GM23338 (cell line): Measurements from ENCODE around the gene ST6GALNAC3. TPM values are rescaled to one million over a fixed set of nuclear protein-coding genes. Genes with fewer than 3 reads are reported as not detected.

Experiments used
- ATAC-seq: fragments of 200-7000 bp; cut with Tn5 transposase; 3 replicates; pipeline ENCODE4 v1.9.1; 2020
- DNase-seq: peaks from one replicate; pipeline ENCODE4 v3.0.0-alpha.2; 2015; ENCODE audit warnings: low spot score
- H2AFZ ChIP-seq: fragments of 200-600 bp; sonication (generic); 2 replicates; pipeline ENCODE4 v1.8.0; 2016; ENCODE audit warnings: antibody characterized with exemption, mild to moderate bottlenecking, moderate library complexity
- H3F3A ChIP-seq: fragments of 200-600 bp; sonication (generic); replicated peaks from 2 replicates; pipeline ENCODE4 v1.8.0; 2017; ENCODE audit warnings: antibody characterized with exemption, mixed run types, low read depth
- H3K27ac ChIP-seq: fragments of 200-600 bp; sonication (generic); 2 replicates; pipeline ENCODE4 v1.6.1; 2016; ENCODE audit warnings: low read depth
- H3K27me3 ChIP-seq: fragments of 200-600 bp; sonication (generic); 2 replicates; pipeline ENCODE4 v1.8.0; 2016; ENCODE audit warnings: mild to moderate bottlenecking, mixed run types, moderate library complexity; ENCODE audit not compliant: insufficient read depth
- H3K36me3 ChIP-seq: fragments of 200-600 bp; sonication (generic); 2 replicates; pipeline ENCODE4 v1.8.0; 2016; ENCODE audit warnings: mild to moderate bottlenecking; ENCODE audit not compliant: insufficient read depth
- H3K4me1 ChIP-seq: fragments of 200-600 bp; sonication (generic); 2 replicates; pipeline ENCODE4 v1.8.0; 2016; ENCODE audit warnings: mild to moderate bottlenecking, moderate library complexity; ENCODE audit not compliant: insufficient read depth
- H3K4me2 ChIP-seq: fragments of 200-600 bp; sonication (generic); 2 replicates; pipeline ENCODE4 v1.7.1; 2017; ENCODE audit warnings: mixed run types
- H3K4me3 ChIP-seq: fragments of 200-600 bp; sonication (generic); 2 replicates; pipeline ENCODE4 v1.6.1; 2016; ENCODE audit warnings: mixed run types
- H3K79me2 ChIP-seq: fragments of 200-600 bp; sonication (generic); replicated peaks from 2 replicates; pipeline ENCODE4 v1.8.0; 2017; ENCODE audit warnings: mild to moderate bottlenecking; ENCODE audit not compliant: insufficient read depth
- H3K9me2 ChIP-seq: fragments of 200-600 bp; sonication (generic); 2 replicates; pipeline ENCODE4 v1.8.0; 2017; ENCODE audit not compliant: insufficient read depth
- H4K20me1 ChIP-seq: fragments of 200-600 bp; sonication (generic); replicated peaks from 2 replicates; pipeline ENCODE4 v1.8.0; 2017; ENCODE audit warnings: mild to moderate bottlenecking; ENCODE audit not compliant: insufficient read depth
- H3K27ac Mint-ChIP-seq: 2 replicates; pipeline ENCODE4 v1.8.0; 2020; ENCODE audit warnings: inconsistent platforms, mild to moderate bottlenecking, moderate library complexity, mixed read lengths
- H3K27me3 Mint-ChIP-seq: 3 replicates; pipeline ENCODE4 v1.8.0; 2022; ENCODE audit warnings: low read depth, mild to moderate bottlenecking, moderate library complexity, mixed read lengths, inconsistent platforms; ENCODE audit not compliant: insufficient read depth, poor library complexity
- H3K36me3 Mint-ChIP-seq: 3 replicates; pipeline ENCODE4 v1.8.0; 2021; ENCODE audit warnings: low read depth, mild to moderate bottlenecking, inconsistent platforms, moderate library complexity, mixed read lengths
- H3K4me1 Mint-ChIP-seq: 3 replicates; pipeline ENCODE4 v1.8.0; 2020; ENCODE audit warnings: mild to moderate bottlenecking, inconsistent platforms, mixed read lengths
- H3K4me3 Mint-ChIP-seq: 3 replicates; pipeline ENCODE4 v1.8.0; 2021; ENCODE audit warnings: moderate library complexity, mild to moderate bottlenecking, inconsistent platforms, mixed read lengths
- H3K9me3 Mint-ChIP-seq: 3 replicates; pipeline ENCODE4 v1.8.0; 2020; ENCODE audit warnings: moderate library complexity, mild to moderate bottlenecking, inconsistent platforms, mixed read lengths
- CREB1 ChIP-seq: fragments of 250-450 bp; sonication (Bioruptor Pico); IDR thresholded peaks from 2 replicates; pipeline ENCODE4 v1.5.0; 2020; ENCODE audit warnings: low read depth, mild to moderate bottlenecking, moderate library complexity
- CTCF ChIP-seq, 2 experiments: fragments of 200-600 bp in 1 of 2; sonication (generic) in 1 of 2; conservative IDR thresholded peaks; 2 replicates each; pipeline versions ENCODE4 v1.5.1 to v1.6.1; 2016 to 2017; ENCODE audit warnings: antibody characterized with exemption in 2 of 2, low read depth in 2 of 2, mild to moderate bottlenecking in 2 of 2, moderate library complexity in 1 of 2
- ETS1 ChIP-seq: IDR thresholded peaks from 2 replicates; pipeline ENCODE4 v1.6.1; 2016; ENCODE audit warnings: antibody characterized with exemption
- EZH2 ChIP-seq: fragments of 200-600 bp; sonication (generic); IDR thresholded peaks from one replicate; pipeline ENCODE4 v1.8.0; 2017; ENCODE audit warnings: antibody characterized with exemption, mild to moderate bottlenecking, low read depth; ENCODE audit not compliant: unreplicated experiment
- EZH2phosphoT487 ChIP-seq: fragments of 200-600 bp; sonication (generic); IDR thresholded peaks from one replicate; pipeline ENCODE4 v1.8.1; 2018; ENCODE audit warnings: antibody characterized with exemption; ENCODE audit not compliant: unreplicated experiment
- JUNB ChIP-seq: IDR thresholded peaks from one replicate; pipeline ENCODE4 v1.6.1; 2016; ENCODE audit warnings: antibody characterized with exemption; ENCODE audit not compliant: unreplicated experiment
- NANOG ChIP-seq: IDR thresholded peaks from 2 replicates; pipeline ENCODE4 v1.6.1; 2016; ENCODE audit warnings: antibody characterized with exemption, borderline replicate concordance
- POLR2AphosphoS5 ChIP-seq: IDR thresholded peaks from 2 replicates; pipeline ENCODE4 v1.6.1; 2016; ENCODE audit warnings: antibody characterized with exemption, low read depth
- STAT1 ChIP-seq: IDR thresholded peaks from one replicate; pipeline ENCODE4 v1.6.1; 2016; ENCODE audit warnings: antibody characterized with exemption; ENCODE audit not compliant: unreplicated experiment
- ZNF114 ChIP-seq: fragments of 250-450 bp; sonication (Bioruptor Pico); IDR thresholded peaks from 2 replicates; pipeline ENCODE4 v1.5.0; 2020; ENCODE audit warnings: mild to moderate bottlenecking, moderate library complexity
- ZNF331 ChIP-seq: fragments of 250-450 bp; sonication (Bioruptor Pico); IDR thresholded peaks from 2 replicates; pipeline ENCODE4 v1.5.0; 2020; ENCODE audit warnings: low read depth, mild to moderate bottlenecking, moderate library complexity
- ZNF462 ChIP-seq: fragments of 250-450 bp; sonication (Bioruptor Pico); IDR thresholded peaks from 2 replicates; pipeline ENCODE4 v1.5.0; 2020; ENCODE audit warnings: mild to moderate bottlenecking, moderate library complexity
- polyA plus RNA-seq: library from polyadenylated mRNA; unstranded; fragments of >200 nt; fragmentation: Nextera tagmentation; extraction: Ambion mirVana; gene quantifications from 2 replicates; pipeline ENCODE4 v1.2.1, GENCODE V29; 2016
- total RNA-seq: library from RNA; depleted of rRNA; stranded (reverse); fragments of >200 nt; shearing (Covaris generic); gene quantifications from 2 replicates; pipeline ENCODE4 v1.2.3, GENCODE V29; 2014
- TF ChIP-seq, protein P1 (sequence below): IDR thresholded peaks from one replicate; pipeline ENCODE4 v1.6.1; 2018; ENCODE audit warnings: antibody characterized with exemption; ENCODE audit not compliant: unreplicated experiment

The ST6GALNAC3 gene
- total and polyA plus RNA-seq, 2 experiments from 2014 or later, result 4.7 to 11.6 TPM

GRCh38 chr1:76379506-76379905 is 305.0 kb downstream of the ST6GALNAC3 start:
- DNase-seq (no peak), ATAC-seq (no peak)
- no peaks in the 10 kb centered on the region for H3F3A ChIP-seq
- peaks cover 25% of the 10 kb centered on the region for H3K4me1 Mint-ChIP-seq
- H2AFZ ChIP-seq, result no peak overlapping the region
- H3K9me2 ChIP-seq, result 0 out of 2 replicates have a peak, but pooled peaks cover 2% of the 10 kb centered on the region
- H3K9me3 Mint-ChIP-seq, result no peaks in the 10 kb centered on the region
- H3K4me2 ChIP-seq, result peak overlapping the region; percentile 29; the same call in 1 of the 2 replicates
- no peaks in the 10 kb centered on the region for H3K79me2 ChIP-seq
- H3K27ac ChIP-seq, result no peak overlapping the region
- H3K4me1 ChIP-seq, result peaks cover 23% of the 10 kb centered on the region
- no peaks in the 10 kb centered on the region for H3K27me3 Mint-ChIP-seq
- H4K20me1 ChIP-seq, result no peaks in the 10 kb centered on the region
- H3K27ac Mint-ChIP-seq, result peak overlapping the region; percentile 60
- no peak overlapping the region for H3K4me3 ChIP-seq
- H3K36me3 Mint-ChIP-seq, result peaks cover 4% of the 10 kb centered on the region; the same call in 1 of the 3 replicates
- H3K36me3 ChIP-seq, result no peaks in the 10 kb centered on the region
- H3K4me3 Mint-ChIP-seq, result no peak overlapping the region
- TF ChIP-seq POLR2AphosphoS5 (no peak), ETS1 (no peak), JUNB (no peak), EZH2 (no peak), ZNF462 (CRISPR knock-in tag) (no peak), CTCF (conservative IDR thresholded peaks at IDR 0.05; ENCODE audit: low read depth in 2 of 2) (no peak), ZNF114 (no peak), ZNF331 (no peak), NANOG (no peak), CREB1 (CRISPR knock-in tag) (no peak), EZH2phosphoT487 (no peak), STAT1 (no peak)
- TF ChIP-seq, protein P1, sequence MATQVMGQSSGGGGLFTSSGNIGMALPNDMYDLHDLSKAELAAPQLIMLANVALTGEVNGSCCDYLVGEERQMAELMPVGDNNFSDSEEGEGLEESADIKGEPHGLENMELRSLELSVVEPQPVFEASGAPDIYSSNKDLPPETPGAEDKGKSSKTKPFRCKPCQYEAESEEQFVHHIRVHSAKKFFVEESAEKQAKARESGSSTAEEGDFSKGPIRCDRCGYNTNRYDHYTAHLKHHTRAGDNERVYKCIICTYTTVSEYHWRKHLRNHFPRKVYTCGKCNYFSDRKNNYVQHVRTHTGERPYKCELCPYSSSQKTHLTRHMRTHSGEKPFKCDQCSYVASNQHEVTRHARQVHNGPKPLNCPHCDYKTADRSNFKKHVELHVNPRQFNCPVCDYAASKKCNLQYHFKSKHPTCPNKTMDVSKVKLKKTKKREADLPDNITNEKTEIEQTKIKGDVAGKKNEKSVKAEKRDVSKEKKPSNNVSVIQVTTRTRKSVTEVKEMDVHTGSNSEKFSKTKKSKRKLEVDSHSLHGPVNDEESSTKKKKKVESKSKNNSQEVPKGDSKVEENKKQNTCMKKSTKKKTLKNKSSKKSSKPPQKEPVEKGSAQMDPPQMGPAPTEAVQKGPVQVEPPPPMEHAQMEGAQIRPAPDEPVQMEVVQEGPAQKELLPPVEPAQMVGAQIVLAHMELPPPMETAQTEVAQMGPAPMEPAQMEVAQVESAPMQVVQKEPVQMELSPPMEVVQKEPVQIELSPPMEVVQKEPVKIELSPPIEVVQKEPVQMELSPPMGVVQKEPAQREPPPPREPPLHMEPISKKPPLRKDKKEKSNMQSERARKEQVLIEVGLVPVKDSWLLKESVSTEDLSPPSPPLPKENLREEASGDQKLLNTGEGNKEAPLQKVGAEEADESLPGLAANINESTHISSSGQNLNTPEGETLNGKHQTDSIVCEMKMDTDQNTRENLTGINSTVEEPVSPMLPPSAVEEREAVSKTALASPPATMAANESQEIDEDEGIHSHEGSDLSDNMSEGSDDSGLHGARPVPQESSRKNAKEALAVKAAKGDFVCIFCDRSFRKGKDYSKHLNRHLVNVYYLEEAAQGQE, result no peak
- no peaks in the 10 kb centered on the region for H3K27me3 ChIP-seq
